ENCODE measurements around the gene CCDC8.
"Not testable (repeated sequence)": the region's sequence is repeated elsewhere in the genome, so short reads cannot be mapped to it uniquely, and the experiment has no call there.

The CCDC8 gene

GRCh38 chr19:46404055-46404752 lies 9.2 kb downstream of the CCDC8 start:
- peak overlapping the region; percentile 25 for H3K4me3 ChIP-seq (ENCODE audit: control insufficient read depth, low read depth, low read length)
- TF ChIP-seq CTCF (conservative IDR thresholded peaks at IDR 0.05; ENCODE audit: control insufficient read depth, insufficient read depth, low read depth, low read length) = no peak
- peak; percentile 61 for DNase-seq (ENCODE audit: low read depth)

- H3K4me3 ChIP-seq (ENCODE audit: control insufficient read depth, low read depth, low read length) = no peak overlapping the region
- no peak for TF ChIP-seq CTCF (conservative IDR thresholded peaks at IDR 0.05; ENCODE audit: control insufficient read depth, insufficient read depth, low read depth, low read length)
- DNase-seq (ENCODE audit: low read depth) = no peak
These were observed 10.6 kb downstream of the CCDC8 start for GRCh38 chr19:46402725-46403124.

- H3K4me3 ChIP-seq (ENCODE audit: control insufficient read depth, low read depth, low read length); DNase-seq (ENCODE audit: low read depth): not testable (repeated sequence)
These were observed 15.4 kb downstream of the CCDC8 start for GRCh38 chr19:46397801-46398479.

- no peak overlapping the region for H3K4me3 ChIP-seq (ENCODE audit: control insufficient read depth, low read depth, low read length)
- no peak for DNase-seq (ENCODE audit: low read depth)
- no peak for TF ChIP-seq CTCF (conservative IDR thresholded peaks at IDR 0.05; ENCODE audit: control insufficient read depth, insufficient read depth, low read depth, low read length)
These were observed 19.0 kb downstream of the CCDC8 start for GRCh38 chr19:46394402-46394797.

- DNase-seq (ENCODE audit: low read depth) = no peak
- TF ChIP-seq CTCF (conservative IDR thresholded peaks at IDR 0.05; ENCODE audit: control insufficient read depth, insufficient read depth, low read depth, low read length) = no peak
- H3K4me3 ChIP-seq (ENCODE audit: control insufficient read depth, low read depth, low read length) = no peak overlapping the region
These were observed 19.6 kb downstream of the CCDC8 start for GRCh38 chr19:46393456-46394401.

GRCh38 chr19:46392837-46393236 lies 20.5 kb downstream of the CCDC8 start:
- no peak overlapping the region for H3K4me3 ChIP-seq (ENCODE audit: control insufficient read depth, low read depth, low read length)
- DNase-seq (ENCODE audit: low read depth) = no peak
- TF ChIP-seq CTCF (conservative IDR thresholded peaks at IDR 0.05; ENCODE audit: control insufficient read depth, insufficient read depth, low read depth, low read length) = no peak

Data from fibroblast of mammary gland (primary cell).